COLO829 (cell line): Measurements from ENCODE around the gene HBA2.
"Not testable (repeated sequence)": the region's sequence is repeated elsewhere in the genome, so short reads cannot be mapped to it uniquely, and the experiment has no call there.

Source experiments
- DNase-seq: peaks from one replicate; pipeline ENCODE4 v3.0.0; 2012; ENCODE audit warnings: low spot score

Gene HBA2

GRCh38 chr16:175011-175949 is 2.6 kb downstream of the HBA2 start:
- no peak for DNase-seq

DNA sequence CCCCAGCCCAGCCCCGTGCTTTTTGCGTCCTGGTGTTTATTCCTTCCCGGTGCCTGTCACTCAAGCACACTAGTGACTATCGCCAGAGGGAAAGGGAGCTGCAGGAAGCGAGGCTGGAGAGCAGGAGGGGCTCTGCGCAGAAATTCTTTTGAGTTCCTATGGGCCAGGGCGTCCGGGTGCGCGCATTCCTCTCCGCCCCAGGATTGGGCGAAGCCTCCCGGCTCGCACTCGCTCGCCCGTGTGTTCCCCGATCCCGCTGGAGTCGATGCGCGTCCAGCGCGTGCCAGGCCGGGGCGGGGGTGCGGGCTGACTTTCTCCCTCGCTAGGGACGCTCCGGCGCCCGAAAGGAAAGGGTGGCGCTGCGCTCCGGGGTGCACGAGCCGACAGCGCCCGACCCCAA is 3.3 kb downstream of the HBA2 start:
- DNase-seq, result not testable (repeated sequence)

GRCh38 chr16:176477-177382 is 4.1 kb downstream of the HBA2 start, which contains the start of gene HBA1:
Gene HBA1, plus strand, starts transcription at chr16:176680. Its CDS starts 37 bp downstream, at chr16:176717.
- not testable (repeated sequence) for DNase-seq

GRCh38 chr16:177394-177822 is 4.7 kb downstream of the HBA2 start:
- DNase-seq, result no peak

DNA sequence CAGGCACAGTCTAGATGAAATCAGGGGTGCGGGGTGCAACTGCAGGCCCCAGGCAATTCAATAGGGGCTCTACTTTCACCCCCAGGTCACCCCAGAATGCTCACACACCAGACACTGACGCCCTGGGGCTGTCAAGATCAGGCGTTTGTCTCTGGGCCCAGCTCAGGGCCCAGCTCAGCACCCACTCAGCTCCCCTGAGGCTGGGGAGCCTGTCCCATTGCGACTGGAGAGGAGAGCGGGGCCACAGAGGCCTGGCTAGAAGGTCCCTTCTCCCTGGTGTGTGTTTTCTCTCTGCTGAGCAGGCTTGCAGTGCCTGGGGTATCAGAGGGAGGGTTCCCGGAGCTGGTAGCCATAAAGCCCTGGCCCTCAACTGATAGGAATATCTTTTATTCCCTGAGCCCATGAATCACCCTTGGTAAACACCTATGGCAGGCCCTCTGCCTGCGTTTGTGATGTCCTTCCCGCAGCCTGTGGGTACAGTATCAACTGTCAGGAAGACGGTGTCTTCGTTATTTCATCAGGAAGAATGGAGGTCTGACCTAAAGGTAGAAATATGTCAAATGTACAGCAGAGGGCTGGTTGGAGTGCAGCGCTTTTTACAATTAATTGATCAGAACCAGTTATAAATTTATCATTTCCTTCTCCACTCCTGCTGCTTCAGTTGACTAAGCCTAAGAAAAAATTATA is 5.4 kb downstream of the HBA2 start:
- no peak for DNase-seq

- DNase-seq, result no peak
Measured at GRCh38 chr16:178668-179015, 6.0 kb downstream of the HBA2 start.

GRCh38 chr16:179211-180092 is 6.8 kb downstream of the HBA2 start:
- no peak for DNase-seq

- no peak for DNase-seq
Measured at GRCh38 chr16:180101-180675, 7.5 kb downstream of the HBA2 start, which contains the start of gene HBQ1. Gene HBQ1, plus strand, starts transcription at chr16:180459. Its CDS starts 28 bp downstream, at chr16:180487.

DNA sequence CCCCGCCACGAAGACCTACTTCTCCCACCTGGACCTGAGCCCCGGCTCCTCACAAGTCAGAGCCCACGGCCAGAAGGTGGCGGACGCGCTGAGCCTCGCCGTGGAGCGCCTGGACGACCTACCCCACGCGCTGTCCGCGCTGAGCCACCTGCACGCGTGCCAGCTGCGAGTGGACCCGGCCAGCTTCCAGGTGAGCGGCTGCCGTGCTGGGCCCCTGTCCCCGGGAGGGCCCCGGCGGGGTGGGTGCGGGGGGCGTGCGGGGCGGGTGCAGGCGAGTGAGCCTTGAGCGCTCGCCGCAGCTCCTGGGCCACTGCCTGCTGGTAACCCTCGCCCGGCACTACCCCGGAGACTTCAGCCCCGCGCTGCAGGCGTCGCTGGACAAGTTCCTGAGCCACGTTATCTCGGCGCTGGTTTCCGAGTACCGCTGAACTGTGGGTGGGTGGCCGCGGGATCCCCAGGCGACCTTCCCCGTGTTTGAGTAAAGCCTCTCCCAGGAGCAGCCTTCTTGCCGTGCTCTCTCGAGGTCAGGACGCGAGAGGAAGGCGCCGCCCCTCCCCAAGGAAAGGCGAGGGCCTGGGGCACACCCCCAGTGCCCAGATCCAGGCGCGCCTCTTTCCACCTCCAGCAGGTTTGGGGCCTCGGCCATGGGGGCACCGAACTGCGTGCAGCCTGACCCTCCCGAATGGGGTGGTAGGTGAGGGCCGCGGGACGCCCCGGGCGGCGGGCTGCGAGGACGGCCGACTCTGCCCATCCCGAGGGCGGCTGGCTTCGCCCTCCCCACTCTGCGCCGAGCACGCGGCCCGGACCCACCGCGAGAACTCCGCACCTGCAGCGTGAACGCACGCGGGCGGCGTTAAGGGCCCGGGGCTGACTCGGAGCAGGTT is 8.2 kb downstream of the HBA2 start:
- peak; percentile 70 for DNase-seq

GRCh38 chr16:181565-182021 is 8.9 kb downstream of the HBA2 start:
- no peak for DNase-seq

GRCh38 chr16:183005-183404 is 10.3 kb downstream of the HBA2 start:
- DNase-seq, result no peak

- DNase-seq, result no peak
Measured at GRCh38 chr16:185213-185612, 12.5 kb downstream of the HBA2 start.

- no peak for DNase-seq
Measured at GRCh38 chr16:185691-186090, 13.0 kb downstream of the HBA2 start.

DNA sequence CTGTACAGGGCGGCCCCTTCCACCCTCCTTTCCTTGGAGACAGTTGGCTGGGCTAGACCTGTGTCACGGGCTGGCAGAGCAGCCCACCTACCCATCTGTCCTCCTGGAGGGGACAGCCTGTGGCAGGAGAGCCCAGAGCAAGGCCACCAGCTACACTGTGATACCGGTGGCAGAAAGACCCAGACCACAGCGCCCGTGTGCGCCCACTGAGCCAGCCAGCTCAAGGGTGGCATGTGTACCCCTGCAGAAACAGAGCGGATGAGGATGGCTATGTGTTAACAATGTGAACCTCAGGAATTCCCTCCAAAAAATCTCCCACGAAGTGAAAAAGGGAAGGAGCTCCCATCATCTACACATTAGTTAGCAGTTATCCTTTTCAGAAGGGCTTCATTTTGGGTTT is 14.7 kb downstream of the HBA2 start:
- DNase-seq, result no peak

DNA sequence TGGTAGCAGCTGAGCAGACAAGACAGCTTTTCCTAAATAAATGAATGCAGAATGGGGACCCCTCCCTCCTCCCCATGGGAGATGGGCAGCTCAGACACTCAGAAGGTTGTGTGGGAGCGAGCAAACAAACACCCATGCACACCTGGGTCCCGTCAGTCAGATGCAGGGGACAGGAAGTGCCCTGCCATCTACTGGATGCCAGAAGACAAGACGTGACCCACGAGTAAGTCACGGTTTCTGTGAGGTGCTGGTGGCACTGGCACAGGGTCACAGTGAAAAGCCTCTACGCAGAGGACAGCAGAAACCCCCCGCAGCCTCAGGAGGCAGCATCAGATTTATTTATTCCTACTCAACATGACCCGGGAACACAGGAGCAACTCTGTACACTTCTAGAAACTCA is 16.0 kb downstream of the HBA2 start:
- DNase-seq, result no peak

DNA sequence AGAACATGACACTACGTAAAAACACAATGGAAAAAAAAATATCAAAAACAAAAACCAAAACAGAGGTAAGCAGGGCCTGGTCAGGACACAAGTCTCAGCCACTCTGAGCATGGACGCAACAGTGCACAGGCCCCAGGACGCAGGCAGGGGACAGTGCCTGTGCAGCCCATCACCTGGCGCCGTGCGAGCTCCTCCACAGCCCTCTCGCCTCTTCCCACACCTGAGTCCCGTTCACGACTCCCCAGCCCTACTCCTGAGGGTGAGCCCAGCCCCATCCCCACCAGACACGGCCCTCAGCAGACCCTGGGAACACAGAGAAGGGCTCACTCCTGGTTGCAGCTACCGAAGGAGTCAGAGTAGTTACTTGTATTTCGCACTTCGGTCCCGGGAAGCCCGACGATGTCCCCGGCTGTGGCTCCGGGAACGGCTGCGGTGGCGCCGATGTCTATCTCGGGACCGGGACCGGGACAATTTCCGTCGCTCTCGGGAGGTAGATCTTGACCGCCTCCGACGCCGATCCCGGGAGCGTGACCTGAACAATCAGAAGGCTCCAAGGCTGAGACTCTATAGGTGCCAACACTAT is 17.0 kb downstream of the HBA2 start:
- no peak for DNase-seq

GRCh38 chr16:191831-192230 is 19.2 kb downstream of the HBA2 start:
- DNase-seq, result no peak

DNA sequence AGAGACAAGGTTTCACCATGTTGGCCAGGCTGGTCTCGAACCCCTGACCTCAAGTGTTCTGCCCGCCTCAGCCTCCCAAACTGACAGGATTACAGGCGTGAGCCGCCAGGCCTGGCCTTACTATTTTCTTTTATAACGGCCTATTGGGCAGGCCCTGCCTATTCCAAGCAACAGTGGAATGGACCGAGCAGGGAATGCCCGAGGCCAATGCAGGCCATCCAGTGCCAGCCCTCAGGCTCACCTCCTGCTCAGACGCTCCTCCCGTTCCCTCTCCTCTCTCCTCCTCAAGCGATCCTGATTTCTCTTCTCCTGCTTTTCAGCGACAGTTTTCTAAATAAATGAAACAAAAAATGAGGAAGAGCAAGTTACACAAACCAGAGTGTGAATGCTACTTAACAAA is 20.0 kb downstream of the HBA2 start:
- no peak for DNase-seq

- DNase-seq, result no peak
Measured at GRCh38 chr16:193441-193840, 20.8 kb downstream of the HBA2 start.
